Fibroblast of gingiva (primary cell): ENCODE measurements around the gene KRT35.
A peak's percentile ranks its signal among the peaks of the same experiment; 100 is the strongest.

Source experiments
- DNase-seq: peaks from one replicate; pipeline ENCODE4 v3.0.0-alpha.2; 2011; ENCODE audit warnings: low read depth

The KRT35 gene

GRCh38 chr17:41511716-41512115 is 30.8 kb upstream of the KRT35 start:
- DNase-seq, result no peak

GRCh38 chr17:41511116-41511515 is 30.2 kb upstream of the KRT35 start:
- no peak for DNase-seq

GRCh38 chr17:41510251-41511065 is 29.5 kb upstream of the KRT35 start:
- no peak for DNase-seq

- no peak for DNase-seq
Observed at GRCh38 chr17:41507315-41507880, 26.4 kb upstream of the KRT35 start.

GRCh38 chr17:41505809-41506767 is 25.1 kb upstream of the KRT35 start:
- DNase-seq, result no peak

- no peak for DNase-seq
Observed at GRCh38 chr17:41505007-41505808, 24.3 kb upstream of the KRT35 start, which contains the start of gene KRT13. Gene KRT13, minus strand, starts transcription at chr17:41505612. Its CDS starts 62 bp downstream, at chr17:41505550.

- DNase-seq, result no peak
Observed at GRCh38 chr17:41504246-41504977, 23.5 kb upstream of the KRT35 start.

GRCh38 chr17:41503202-41503601 is 22.3 kb upstream of the KRT35 start:
- DNase-seq, result no peak

- no peak for DNase-seq
Observed at GRCh38 chr17:41500131-41500911, 19.4 kb upstream of the KRT35 start.

- no peak for DNase-seq
Observed at GRCh38 chr17:41499714-41500113, 18.8 kb upstream of the KRT35 start.

- no peak for DNase-seq
Observed at GRCh38 chr17:41498276-41498675, 17.3 kb upstream of the KRT35 start.

- peak; percentile 81 for DNase-seq
Observed at GRCh38 chr17:41496803-41497484, 16.0 kb upstream of the KRT35 start.

- DNase-seq, result peak; percentile 27
Observed at GRCh38 chr17:41494524-41494923, 13.6 kb upstream of the KRT35 start.

- DNase-seq, result no peak
Observed at GRCh38 chr17:41492771-41493170, 11.8 kb upstream of the KRT35 start.

- peak; percentile 50 for DNase-seq
Observed at GRCh38 chr17:41492351-41492750, 11.4 kb upstream of the KRT35 start.

GRCh38 chr17:41491476-41491875 is 10.5 kb upstream of the KRT35 start:
- DNase-seq, result no peak

GRCh38 chr17:41490000-41490990 is 9.3 kb upstream of the KRT35 start:
- no peak for DNase-seq

GRCh38 chr17:41489531-41489930 is 8.6 kb upstream of the KRT35 start, which contains the start of gene KRT36:
Gene KRT36, minus strand, starts transcription at chr17:41489910. Its CDS starts 46 bp downstream, at chr17:41489864.
- no peak for DNase-seq
